Fibroblast of lung (primary cell): ENCODE results near the gene SCFD2. TPM values are rescaled to one million over a fixed set of nuclear protein-coding genes. Genes with fewer than 3 reads are reported as not detected.
"Not testable (repeated sequence)": the region's sequence is repeated elsewhere in the genome, so short reads cannot be mapped to it uniquely, and the experiment has no call there.

Source experiments
- DNase-seq, 2 donors: peaks; one replicate each; pipeline versions ENCODE4 v3.0.0 to v3.0.0-alpha.2; 2010; ENCODE audit warnings: low read depth in 2 of 2
- H2AFZ ChIP-seq: 2 replicates; pipeline ENCODE4 v1.5.1; 2012; ENCODE audit warnings: low read length, control low read depth, inconsistent platforms
- H3K27ac ChIP-seq: 2 replicates; pipeline ENCODE4 v1.5.1; 2011; ENCODE audit warnings: low read length, control low read depth; ENCODE audit not compliant: insufficient read depth
- H3K27me3 ChIP-seq: 2 replicates; pipeline ENCODE4 v1.5.1; 2011; ENCODE audit warnings: mild to moderate bottlenecking, low read length; ENCODE audit not compliant: control insufficient read depth, insufficient read depth
- H3K36me3 ChIP-seq: 2 replicates; pipeline ENCODE4 v1.5.1; 2011; ENCODE audit warnings: low read length; ENCODE audit not compliant: control insufficient read depth, insufficient read depth
- H3K4me1 ChIP-seq: 2 replicates; pipeline ENCODE4 v1.5.1; 2011; ENCODE audit warnings: low read length; ENCODE audit not compliant: control insufficient read depth, insufficient read depth; ENCODE audit errors: extremely low read depth
- H3K4me2 ChIP-seq: 2 replicates; pipeline ENCODE4 v1.5.1; 2011; ENCODE audit warnings: low read length, control low read depth; ENCODE audit not compliant: insufficient read depth; ENCODE audit errors: extremely low read depth
- H3K4me3 ChIP-seq, 4 experiments: fragments of 200-600 bp in 1 of 4; sonication (generic) in 1 of 4; replicated peaks in 1 of 4; 2 replicates each; pipeline ENCODE4 v1.5.1; 2011 to 2016; ENCODE audit warnings: low read length in 4 of 4, low read depth in 3 of 4, mild to moderate bottlenecking in 3 of 4, control low read depth in 2 of 4, inconsistent platforms in 1 of 4, mixed read lengths in 1 of 4; ENCODE audit not compliant: insufficient read depth in 1 of 4; ENCODE audit errors: control extremely low read depth in 1 of 4
- H3K79me2 ChIP-seq: 2 replicates; pipeline ENCODE4 v1.5.1; 2012; ENCODE audit warnings: mild to moderate bottlenecking, low read length, inconsistent platforms; ENCODE audit not compliant: control insufficient read depth, insufficient read depth
- H3K9ac ChIP-seq: 2 replicates; pipeline ENCODE4 v1.5.1; 2011; ENCODE audit warnings: mild to moderate bottlenecking, low read length, control low read depth; ENCODE audit not compliant: insufficient read depth
- H3K9me3 ChIP-seq: 2 replicates; pipeline ENCODE4 v1.5.1; 2012; ENCODE audit warnings: low read depth, low read length; ENCODE audit not compliant: control insufficient read depth, insufficient read depth
- H4K20me1 ChIP-seq: 2 replicates; pipeline ENCODE4 v1.5.1; 2011; ENCODE audit warnings: low read length; ENCODE audit not compliant: control insufficient read depth, insufficient read depth; ENCODE audit errors: extremely low read depth
- CTCF ChIP-seq, 2 donors: IDR thresholded peaks in 1 of 2; conservative IDR thresholded peaks in 1 of 2; 1 replicate in 1 of 2; 2 replicates in 1 of 2; pipeline ENCODE4 v1.5.1; 2011 to 2012; ENCODE audit warnings: low read length in 2 of 2, control low read depth in 1 of 2, inconsistent platforms in 1 of 2, low read depth in 1 of 2, mild to moderate bottlenecking in 1 of 2
- EZH2 ChIP-seq: IDR thresholded peaks from 2 replicates; pipeline ENCODE4 v1.5.1; 2012; ENCODE audit warnings: low read length, control low read depth, mild to moderate bottlenecking; ENCODE audit errors: missing control alignments
- polyA plus RNA-seq, 2 donors: library from polyadenylated mRNA; depleted of rRNA in 1 of 2; stranded (reverse) in 1 of 2; unstranded in 1 of 2; fragments of >200 nt; gene quantifications; 2 replicates each; pipeline ENCODE4 v1.2.1, GENCODE V29; 2011 to 2012; ENCODE audit warnings: missing spikeins in 1 of 2
- total RNA-seq: library from RNA; depleted of rRNA; stranded (reverse); fragments of >200 nt; gene quantifications from 2 replicates; pipeline ENCODE4 v1.2.1, GENCODE V29; 2014

Gene SCFD2
- total and polyA plus RNA-seq, 2 donors (not counting 1 experiment from before 2014, with no cell fraction given) = 16.2 to 23.1 TPM

- no peak overlapping the region for H2AFZ ChIP-seq
- H4K20me1 ChIP-seq = no peaks in the 10 kb centered on the region
- no peaks in the 10 kb centered on the region for H3K36me3 ChIP-seq
- H3K9ac ChIP-seq = no peak overlapping the region
- H3K79me2 ChIP-seq = peaks cover 2% of the 10 kb centered on the region
- no peaks in the 10 kb centered on the region for H3K9me3 ChIP-seq
- H3K4me2 ChIP-seq = peak overlapping the region; percentile 17
- H3K4me3 ChIP-seq = no peak overlapping the region
- H3K4me1 ChIP-seq = peaks cover 8% of the 10 kb centered on the region
- TF ChIP-seq EZH2 = no peak
- TF ChIP-seq CTCF (conservative IDR thresholded peaks at IDR 0.05 in 1 of 2, IDR thresholded peaks at IDR 0.05 in 1 of 2; ENCODE audit: low read depth in 1 of 2, low read length in 2 of 2) = no peak
- H3K27ac ChIP-seq = peak overlapping the region; percentile 64
- no peak for DNase-seq
- H3K27me3 ChIP-seq = no peaks in the 10 kb centered on the region
Observed at GRCh38 chr4:53307210-53307609, 58.7 kb downstream of the SCFD2 start.

GRCh38 chr4:53306729-53307128, 59.1 kb downstream of the SCFD2 start:
- peak; percentile 4 to 48 for DNase-seq
- H2AFZ ChIP-seq = no peak overlapping the region
- no peak overlapping the region for H3K9ac ChIP-seq
- peak overlapping the region; percentile 64 for H3K27ac ChIP-seq
- H3K9me3 ChIP-seq = no peaks in the 10 kb centered on the region
- peaks cover 8% of the 10 kb centered on the region for H3K4me1 ChIP-seq
- H3K4me3 ChIP-seq = no peak overlapping the region
- no peaks in the 10 kb centered on the region for H3K36me3 ChIP-seq
- H3K79me2 ChIP-seq = no peaks in the 10 kb centered on the region
- TF ChIP-seq CTCF (conservative IDR thresholded peaks at IDR 0.05 in 1 of 2, IDR thresholded peaks at IDR 0.05 in 1 of 2; ENCODE audit: low read depth in 1 of 2, low read length in 2 of 2) (no peak), EZH2 (no peak)
- no peaks in the 10 kb centered on the region for H3K27me3 ChIP-seq
- no peaks in the 10 kb centered on the region for H4K20me1 ChIP-seq
- peak overlapping the region; percentile 49 for H3K4me2 ChIP-seq

- not testable (repeated sequence) for H2AFZ ChIP-seq, H3K9ac ChIP-seq, H4K20me1 ChIP-seq, H3K27me3 ChIP-seq, DNase-seq, H3K4me1 ChIP-seq, H3K4me2 ChIP-seq, H3K27ac ChIP-seq, H3K36me3 ChIP-seq, H3K9me3 ChIP-seq, H3K4me3 ChIP-seq, H3K79me2 ChIP-seq
Observed at GRCh38 chr4:53292209-53292608, 73.7 kb downstream of the SCFD2 start.
